Fibroblast of lung (primary cell): Measurements from ENCODE around the gene CMSS1. TPM values are rescaled to one million over a fixed set of nuclear protein-coding genes. Genes with fewer than 3 reads are reported as not detected.

ENCODE experiments used
- DNase-seq, 2 donors: peaks; one replicate each; pipeline versions ENCODE4 v3.0.0 to v3.0.0-alpha.2; 2010; ENCODE audit warnings: low read depth in 2 of 2
- H2AFZ ChIP-seq: 2 replicates; pipeline ENCODE4 v1.5.1; 2012; ENCODE audit warnings: low read length, control low read depth, inconsistent platforms
- H3K27ac ChIP-seq: 2 replicates; pipeline ENCODE4 v1.5.1; 2011; ENCODE audit warnings: low read length, control low read depth; ENCODE audit not compliant: insufficient read depth
- H3K27me3 ChIP-seq: 2 replicates; pipeline ENCODE4 v1.5.1; 2011; ENCODE audit warnings: mild to moderate bottlenecking, low read length; ENCODE audit not compliant: control insufficient read depth, insufficient read depth
- H3K36me3 ChIP-seq: 2 replicates; pipeline ENCODE4 v1.5.1; 2011; ENCODE audit warnings: low read length; ENCODE audit not compliant: control insufficient read depth, insufficient read depth
- H3K4me1 ChIP-seq: 2 replicates; pipeline ENCODE4 v1.5.1; 2011; ENCODE audit warnings: low read length; ENCODE audit not compliant: control insufficient read depth, insufficient read depth; ENCODE audit errors: extremely low read depth
- H3K4me2 ChIP-seq: 2 replicates; pipeline ENCODE4 v1.5.1; 2011; ENCODE audit warnings: low read length, control low read depth; ENCODE audit not compliant: insufficient read depth; ENCODE audit errors: extremely low read depth
- H3K4me3 ChIP-seq, 4 experiments: fragments of 200-600 bp in 1 of 4; sonication (generic) in 1 of 4; replicated peaks in 1 of 4; 2 replicates each; pipeline ENCODE4 v1.5.1; 2011 to 2016; ENCODE audit warnings: low read length in 4 of 4, low read depth in 3 of 4, mild to moderate bottlenecking in 3 of 4, control low read depth in 2 of 4, inconsistent platforms in 1 of 4, mixed read lengths in 1 of 4; ENCODE audit not compliant: insufficient read depth in 1 of 4; ENCODE audit errors: control extremely low read depth in 1 of 4
- H3K79me2 ChIP-seq: 2 replicates; pipeline ENCODE4 v1.5.1; 2012; ENCODE audit warnings: mild to moderate bottlenecking, low read length, inconsistent platforms; ENCODE audit not compliant: control insufficient read depth, insufficient read depth
- H3K9ac ChIP-seq: 2 replicates; pipeline ENCODE4 v1.5.1; 2011; ENCODE audit warnings: mild to moderate bottlenecking, low read length, control low read depth; ENCODE audit not compliant: insufficient read depth
- H3K9me3 ChIP-seq: 2 replicates; pipeline ENCODE4 v1.5.1; 2012; ENCODE audit warnings: low read depth, low read length; ENCODE audit not compliant: control insufficient read depth, insufficient read depth
- H4K20me1 ChIP-seq: 2 replicates; pipeline ENCODE4 v1.5.1; 2011; ENCODE audit warnings: low read length; ENCODE audit not compliant: control insufficient read depth, insufficient read depth; ENCODE audit errors: extremely low read depth
- CTCF ChIP-seq, 2 donors: IDR thresholded peaks in 1 of 2; conservative IDR thresholded peaks in 1 of 2; 1 replicate in 1 of 2; 2 replicates in 1 of 2; pipeline ENCODE4 v1.5.1; 2011 to 2012; ENCODE audit warnings: low read length in 2 of 2, control low read depth in 1 of 2, inconsistent platforms in 1 of 2, low read depth in 1 of 2, mild to moderate bottlenecking in 1 of 2
- EZH2 ChIP-seq: IDR thresholded peaks from 2 replicates; pipeline ENCODE4 v1.5.1; 2012; ENCODE audit warnings: low read length, control low read depth, mild to moderate bottlenecking; ENCODE audit errors: missing control alignments
- polyA plus RNA-seq, 2 donors: library from polyadenylated mRNA; depleted of rRNA in 1 of 2; stranded (reverse) in 1 of 2; unstranded in 1 of 2; fragments of >200 nt; gene quantifications; 2 replicates each; pipeline ENCODE4 v1.2.1, GENCODE V29; 2011 to 2012; ENCODE audit warnings: missing spikeins in 1 of 2
- total RNA-seq: library from RNA; depleted of rRNA; stranded (reverse); fragments of >200 nt; gene quantifications from 2 replicates; pipeline ENCODE4 v1.2.1, GENCODE V29; 2014

Gene CMSS1
- total and polyA plus RNA-seq, 2 donors (not counting 1 experiment from before 2014, with no cell fraction given), result 6.9 to 13.2 TPM

- no peak overlapping the region for H3K4me3 ChIP-seq
- no peaks in the 10 kb centered on the region for H3K4me1 ChIP-seq
- no peaks in the 10 kb centered on the region for H3K27me3 ChIP-seq
- no peaks in the 10 kb centered on the region for H3K36me3 ChIP-seq
- no peak overlapping the region for H3K9ac ChIP-seq
- no peaks in the 10 kb centered on the region for H3K9me3 ChIP-seq
- H4K20me1 ChIP-seq, result no peaks in the 10 kb centered on the region
- no peak overlapping the region for H3K27ac ChIP-seq
- H2AFZ ChIP-seq, result no peak overlapping the region
- TF ChIP-seq EZH2 (no peak), CTCF (conservative IDR thresholded peaks at IDR 0.05 in 1 of 2, IDR thresholded peaks at IDR 0.05 in 1 of 2; ENCODE audit: low read depth in 1 of 2, low read length in 2 of 2) (no peak)
- H3K79me2 ChIP-seq, result no peaks in the 10 kb centered on the region
- H3K4me2 ChIP-seq, result no peak overlapping the region
- DNase-seq, result peak; percentile 35 to 65
Measured at GRCh38 chr3:100150473-100150872, 332.8 kb downstream of the CMSS1 start.

GRCh38 chr3:100151024-100151707, 333.5 kb downstream of the CMSS1 start:
- no peak overlapping the region for H3K9ac ChIP-seq
- H3K27me3 ChIP-seq, result no peaks in the 10 kb centered on the region
- DNase-seq, result no peak
- H2AFZ ChIP-seq, result no peak overlapping the region
- H3K36me3 ChIP-seq, result no peaks in the 10 kb centered on the region
- H3K9me3 ChIP-seq, result no peaks in the 10 kb centered on the region
- no peak overlapping the region for H3K4me2 ChIP-seq
- TF ChIP-seq CTCF (conservative IDR thresholded peaks at IDR 0.05 in 1 of 2, IDR thresholded peaks at IDR 0.05 in 1 of 2; ENCODE audit: low read depth in 1 of 2, low read length in 2 of 2), result no peak
- TF ChIP-seq EZH2, result no peak
- H3K27ac ChIP-seq, result no peak overlapping the region
- H3K4me1 ChIP-seq, result no peaks in the 10 kb centered on the region
- no peak overlapping the region for H3K4me3 ChIP-seq
- no peaks in the 10 kb centered on the region for H3K79me2 ChIP-seq
- no peaks in the 10 kb centered on the region for H4K20me1 ChIP-seq

GRCh38 chr3:100154171-100154570, 336.5 kb downstream of the CMSS1 start:
- no peak overlapping the region for H3K4me2 ChIP-seq
- no peaks in the 10 kb centered on the region for H3K4me1 ChIP-seq
- DNase-seq, result no peak
- no peaks in the 10 kb centered on the region for H3K36me3 ChIP-seq
- H3K79me2 ChIP-seq, result no peaks in the 10 kb centered on the region
- H3K9me3 ChIP-seq, result no peaks in the 10 kb centered on the region
- H3K4me3 ChIP-seq, result no peak overlapping the region
- no peak overlapping the region for H3K9ac ChIP-seq
- no peaks in the 10 kb centered on the region for H4K20me1 ChIP-seq
- no peaks in the 10 kb centered on the region for H3K27me3 ChIP-seq
- TF ChIP-seq EZH2, result no peak
- no peak for TF ChIP-seq CTCF (conservative IDR thresholded peaks at IDR 0.05 in 1 of 2, IDR thresholded peaks at IDR 0.05 in 1 of 2; ENCODE audit: low read depth in 1 of 2, low read length in 2 of 2)
- no peak overlapping the region for H3K27ac ChIP-seq
- H2AFZ ChIP-seq, result no peak overlapping the region
